Fibroblast of lung (primary cell): Measurements from ENCODE around the gene MINPP1. TPM values are rescaled to one million over a fixed set of nuclear protein-coding genes. Genes with fewer than 3 reads are reported as not detected.
A peak's percentile ranks its signal among the peaks of the same experiment; 100 is the strongest.

Experiments used
- DNase-seq, 2 donors: peaks; one replicate each; pipeline versions ENCODE4 v3.0.0 to v3.0.0-alpha.2; 2010; ENCODE audit warnings: low read depth in 2 of 2
- H2AFZ ChIP-seq: 2 replicates; pipeline ENCODE4 v1.5.1; 2012; ENCODE audit warnings: low read length, control low read depth, inconsistent platforms
- H3K27ac ChIP-seq: 2 replicates; pipeline ENCODE4 v1.5.1; 2011; ENCODE audit warnings: low read length, control low read depth; ENCODE audit not compliant: insufficient read depth
- H3K27me3 ChIP-seq: 2 replicates; pipeline ENCODE4 v1.5.1; 2011; ENCODE audit warnings: mild to moderate bottlenecking, low read length; ENCODE audit not compliant: control insufficient read depth, insufficient read depth
- H3K36me3 ChIP-seq: 2 replicates; pipeline ENCODE4 v1.5.1; 2011; ENCODE audit warnings: low read length; ENCODE audit not compliant: control insufficient read depth, insufficient read depth
- H3K4me1 ChIP-seq: 2 replicates; pipeline ENCODE4 v1.5.1; 2011; ENCODE audit warnings: low read length; ENCODE audit not compliant: control insufficient read depth, insufficient read depth; ENCODE audit errors: extremely low read depth
- H3K4me2 ChIP-seq: 2 replicates; pipeline ENCODE4 v1.5.1; 2011; ENCODE audit warnings: low read length, control low read depth; ENCODE audit not compliant: insufficient read depth; ENCODE audit errors: extremely low read depth
- H3K4me3 ChIP-seq, 4 experiments: fragments of 200-600 bp in 1 of 4; sonication (generic) in 1 of 4; replicated peaks in 1 of 4; 2 replicates each; pipeline ENCODE4 v1.5.1; 2011 to 2016; ENCODE audit warnings: low read length in 4 of 4, low read depth in 3 of 4, mild to moderate bottlenecking in 3 of 4, control low read depth in 2 of 4, inconsistent platforms in 1 of 4, mixed read lengths in 1 of 4; ENCODE audit not compliant: insufficient read depth in 1 of 4; ENCODE audit errors: control extremely low read depth in 1 of 4
- H3K79me2 ChIP-seq: 2 replicates; pipeline ENCODE4 v1.5.1; 2012; ENCODE audit warnings: mild to moderate bottlenecking, low read length, inconsistent platforms; ENCODE audit not compliant: control insufficient read depth, insufficient read depth
- H3K9ac ChIP-seq: 2 replicates; pipeline ENCODE4 v1.5.1; 2011; ENCODE audit warnings: mild to moderate bottlenecking, low read length, control low read depth; ENCODE audit not compliant: insufficient read depth
- H3K9me3 ChIP-seq: 2 replicates; pipeline ENCODE4 v1.5.1; 2012; ENCODE audit warnings: low read depth, low read length; ENCODE audit not compliant: control insufficient read depth, insufficient read depth
- H4K20me1 ChIP-seq: 2 replicates; pipeline ENCODE4 v1.5.1; 2011; ENCODE audit warnings: low read length; ENCODE audit not compliant: control insufficient read depth, insufficient read depth; ENCODE audit errors: extremely low read depth
- EZH2 ChIP-seq: IDR thresholded peaks from 2 replicates; pipeline ENCODE4 v1.5.1; 2012; ENCODE audit warnings: low read length, control low read depth, mild to moderate bottlenecking; ENCODE audit errors: missing control alignments
- polyA plus RNA-seq, 2 donors: library from polyadenylated mRNA; depleted of rRNA in 1 of 2; stranded (reverse) in 1 of 2; unstranded in 1 of 2; fragments of >200 nt; gene quantifications; 2 replicates each; pipeline ENCODE4 v1.2.1, GENCODE V29; 2011 to 2012; ENCODE audit warnings: missing spikeins in 1 of 2
- total RNA-seq: library from RNA; depleted of rRNA; stranded (reverse); fragments of >200 nt; gene quantifications from 2 replicates; pipeline ENCODE4 v1.2.1, GENCODE V29; 2014
- TF ChIP-seq, protein P1 (sequence below), 2 donors: IDR thresholded peaks in 1 of 2; conservative IDR thresholded peaks in 1 of 2; 1 replicate in 1 of 2; 2 replicates in 1 of 2; pipeline ENCODE4 v1.5.1; 2011 to 2012; ENCODE audit warnings: low read length in 2 of 2, control low read depth in 1 of 2, inconsistent platforms in 1 of 2, low read depth in 1 of 2, mild to moderate bottlenecking in 1 of 2

Gene MINPP1
- total and polyA plus RNA-seq, 2 donors (not counting 1 experiment from before 2014, with no cell fraction given): 18.5 to 24.4 TPM

DNA sequence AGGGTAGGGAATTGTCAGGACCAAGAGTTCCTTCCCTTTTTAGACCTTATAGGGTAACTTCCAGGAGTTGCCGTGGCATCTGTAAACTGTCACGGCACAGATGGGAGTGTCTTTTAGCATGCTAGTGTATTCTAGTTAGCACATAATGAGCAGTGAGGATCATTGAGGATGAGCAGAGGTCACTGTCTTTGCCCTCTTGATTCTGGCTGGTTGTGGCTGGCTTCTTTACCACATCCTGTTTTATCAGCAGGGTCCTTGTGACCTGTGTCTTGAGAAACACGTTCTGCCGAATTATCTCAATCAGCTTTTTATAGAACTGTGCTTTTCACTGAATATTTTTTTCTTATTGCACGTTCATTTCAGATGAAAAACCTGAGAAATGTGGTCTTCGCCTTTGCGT is 41.5 kb downstream of the MINPP1 start:
- peak overlapping the region; percentile 79 for H3K27ac ChIP-seq
- peak overlapping the region; percentile 7 for H3K4me2 ChIP-seq
- H3K4me3 ChIP-seq: no peak overlapping the region
- no peaks in the 10 kb centered on the region for H4K20me1 ChIP-seq
- DNase-seq: peak in 1 of 2 donors; percentile 48
- H3K27me3 ChIP-seq: no peaks in the 10 kb centered on the region
- H3K4me1 ChIP-seq: peaks cover 41% of the 10 kb centered on the region
- TF ChIP-seq, protein P1, sequence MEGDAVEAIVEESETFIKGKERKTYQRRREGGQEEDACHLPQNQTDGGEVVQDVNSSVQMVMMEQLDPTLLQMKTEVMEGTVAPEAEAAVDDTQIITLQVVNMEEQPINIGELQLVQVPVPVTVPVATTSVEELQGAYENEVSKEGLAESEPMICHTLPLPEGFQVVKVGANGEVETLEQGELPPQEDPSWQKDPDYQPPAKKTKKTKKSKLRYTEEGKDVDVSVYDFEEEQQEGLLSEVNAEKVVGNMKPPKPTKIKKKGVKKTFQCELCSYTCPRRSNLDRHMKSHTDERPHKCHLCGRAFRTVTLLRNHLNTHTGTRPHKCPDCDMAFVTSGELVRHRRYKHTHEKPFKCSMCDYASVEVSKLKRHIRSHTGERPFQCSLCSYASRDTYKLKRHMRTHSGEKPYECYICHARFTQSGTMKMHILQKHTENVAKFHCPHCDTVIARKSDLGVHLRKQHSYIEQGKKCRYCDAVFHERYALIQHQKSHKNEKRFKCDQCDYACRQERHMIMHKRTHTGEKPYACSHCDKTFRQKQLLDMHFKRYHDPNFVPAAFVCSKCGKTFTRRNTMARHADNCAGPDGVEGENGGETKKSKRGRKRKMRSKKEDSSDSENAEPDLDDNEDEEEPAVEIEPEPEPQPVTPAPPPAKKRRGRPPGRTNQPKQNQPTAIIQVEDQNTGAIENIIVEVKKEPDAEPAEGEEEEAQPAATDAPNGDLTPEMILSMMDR (conservative IDR thresholded peaks at IDR 0.05 in 1 of 2, IDR thresholded peaks at IDR 0.05 in 1 of 2; ENCODE audit: low read depth in 1 of 2, low read length in 2 of 2): no peak
- TF ChIP-seq EZH2: no peak
- H3K9me3 ChIP-seq: no peaks in the 10 kb centered on the region
- H2AFZ ChIP-seq: no peak overlapping the region
- no peaks in the 10 kb centered on the region for H3K36me3 ChIP-seq
- peaks cover 2% of the 10 kb centered on the region for H3K79me2 ChIP-seq
- H3K9ac ChIP-seq: no peak overlapping the region

GRCh38 chr10:87546971-87547413 is 42.3 kb downstream of the MINPP1 start:
- peaks cover 42% of the 10 kb centered on the region for H3K4me1 ChIP-seq
- H3K9me3 ChIP-seq: no peaks in the 10 kb centered on the region
- no peak overlapping the region for H3K4me3 ChIP-seq
- no peak overlapping the region for H2AFZ ChIP-seq
- H3K27ac ChIP-seq: peak overlapping the region; percentile 79
- H3K4me2 ChIP-seq: no peak overlapping the region
- H3K27me3 ChIP-seq: no peaks in the 10 kb centered on the region
- no peak overlapping the region for H3K9ac ChIP-seq
- peaks cover 2% of the 10 kb centered on the region for H3K79me2 ChIP-seq
- DNase-seq: peak; percentile 20 to 29
- no peaks in the 10 kb centered on the region for H3K36me3 ChIP-seq
- H4K20me1 ChIP-seq: no peaks in the 10 kb centered on the region
- TF ChIP-seq, protein P1 (conservative IDR thresholded peaks at IDR 0.05 in 1 of 2, IDR thresholded peaks at IDR 0.05 in 1 of 2; ENCODE audit: low read depth in 1 of 2, low read length in 2 of 2): no peak
- TF ChIP-seq EZH2: no peak

DNA sequence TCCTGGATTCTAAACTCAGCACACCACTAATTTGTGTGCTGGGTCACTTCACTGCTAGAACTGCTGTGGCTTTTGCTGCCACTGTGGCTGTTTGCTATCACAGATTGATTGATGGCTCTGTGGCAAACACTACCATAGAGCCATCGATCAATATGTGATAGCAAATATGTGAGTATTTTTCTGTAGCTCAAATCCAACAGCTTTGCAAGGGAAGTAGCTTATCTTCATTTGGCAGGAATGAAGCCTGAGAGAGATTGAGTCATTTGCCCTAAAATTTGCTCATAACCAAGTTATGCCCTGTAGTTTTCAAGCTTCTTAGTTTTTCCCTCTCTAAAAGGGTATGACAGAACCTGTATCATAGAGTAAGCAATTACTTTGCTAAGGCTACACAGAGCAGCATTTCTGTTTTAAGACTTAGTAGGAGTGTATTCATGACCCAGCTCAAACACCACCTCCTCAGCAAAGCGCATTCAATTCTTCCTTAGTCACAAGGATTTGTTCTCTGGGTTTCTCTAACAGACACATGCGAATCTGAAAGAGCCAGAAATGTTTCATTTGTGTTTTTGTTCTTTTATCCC is 43.1 kb downstream of the MINPP1 start:
- DNase-seq: peak; percentile 74 to 94
- H3K9ac ChIP-seq: peak overlapping the region; percentile 39
- no peaks in the 10 kb centered on the region for H4K20me1 ChIP-seq
- H3K27me3 ChIP-seq: no peaks in the 10 kb centered on the region
- no peak overlapping the region for H2AFZ ChIP-seq
- peaks cover 45% of the 10 kb centered on the region for H3K4me1 ChIP-seq
- H3K36me3 ChIP-seq: no peaks in the 10 kb centered on the region
- no peak for TF ChIP-seq EZH2
- TF ChIP-seq, protein P1 (conservative IDR thresholded peaks at IDR 0.05 in 1 of 2, IDR thresholded peaks at IDR 0.05 in 1 of 2; ENCODE audit: low read depth in 1 of 2, low read length in 2 of 2): no peak
- H3K4me2 ChIP-seq: peak overlapping the region; percentile 58
- H3K9me3 ChIP-seq: no peaks in the 10 kb centered on the region
- H3K27ac ChIP-seq: peak overlapping the region; percentile 79
- H3K4me3 ChIP-seq: peak overlapping the region in 1 of 4 experiments; percentile 5
- peaks cover 2% of the 10 kb centered on the region for H3K79me2 ChIP-seq
